GM12864 (cell line): ENCODE data around the gene TRIM41.

ENCODE experiments used
- DNase-seq: peaks from one replicate; pipeline ENCODE4 v3.0.0-alpha.2; 2011; ENCODE audit warnings: low read depth
- H3K4me3 ChIP-seq: 2 replicates; pipeline ENCODE4 v1.5.1; 2011; ENCODE audit warnings: mild to moderate bottlenecking, low read depth, low read length, control low read depth
- CTCF ChIP-seq: IDR thresholded peaks from 2 replicates; pipeline ENCODE4 v1.5.1; 2011; ENCODE audit warnings: low read depth, mild to moderate bottlenecking, moderate library complexity, low read length, control low read depth, inconsistent platforms; ENCODE audit errors: missing control alignments

TRIM41 gene

GRCh38 chr5:181194489-181195248 lies 28.4 kb upstream of the TRIM41 start:
- DNase-seq: no peak
- no peak for TF ChIP-seq CTCF
- H3K4me3 ChIP-seq: no peak overlapping the region

- TF ChIP-seq CTCF: no peak
- no peak overlapping the region for H3K4me3 ChIP-seq
- DNase-seq: no peak
These were observed 27.8 kb upstream of the TRIM41 start for GRCh38 chr5:181195249-181195761.

GRCh38 chr5:181197326-181197951 lies 25.6 kb upstream of the TRIM41 start:
- H3K4me3 ChIP-seq: no peak overlapping the region
- TF ChIP-seq CTCF: no peak
- DNase-seq: no peak

GRCh38 chr5:181198106-181198685 lies 24.9 kb upstream of the TRIM41 start:
- no peak for DNase-seq
- H3K4me3 ChIP-seq: no peak overlapping the region; the same call in 1 of the 2 replicates
- TF ChIP-seq CTCF: no peak

- TF ChIP-seq CTCF: no peak
- DNase-seq: no peak
- no peak overlapping the region; the same call in 1 of the 2 replicates for H3K4me3 ChIP-seq
These were observed 24.1 kb upstream of the TRIM41 start for GRCh38 chr5:181198905-181199519.

GRCh38 chr5:181199881-181200638 lies 23.0 kb upstream of the TRIM41 start:
- DNase-seq: no peak
- no peak for TF ChIP-seq CTCF
- no peak overlapping the region for H3K4me3 ChIP-seq
